Stimulated activated CD4-positive, alpha-beta T cell treated with anti-CD3 and anti-CD28 coated beads, Interleukin-12 subunit alpha, Interleukin-12 subunit beta, amount 100 ng/mL, for 4 hours (primary cell): Measurements from ENCODE around the gene SP100.
"Not testable (repeated sequence)": the region's sequence is repeated elsewhere in the genome, so short reads cannot be mapped to it uniquely, and the experiment has no call there.

ENCODE experiments used
- DNase-seq: peaks from one replicate; pipeline ENCODE4 v3.0.0-alpha.2; 2020

SP100 gene

GRCh38 chr2:230471074-230471473, 55.1 kb downstream of the SP100 start:
- no peak for DNase-seq

GRCh38 chr2:230472621-230473018, 56.6 kb downstream of the SP100 start:
- no peak for DNase-seq

DNA sequence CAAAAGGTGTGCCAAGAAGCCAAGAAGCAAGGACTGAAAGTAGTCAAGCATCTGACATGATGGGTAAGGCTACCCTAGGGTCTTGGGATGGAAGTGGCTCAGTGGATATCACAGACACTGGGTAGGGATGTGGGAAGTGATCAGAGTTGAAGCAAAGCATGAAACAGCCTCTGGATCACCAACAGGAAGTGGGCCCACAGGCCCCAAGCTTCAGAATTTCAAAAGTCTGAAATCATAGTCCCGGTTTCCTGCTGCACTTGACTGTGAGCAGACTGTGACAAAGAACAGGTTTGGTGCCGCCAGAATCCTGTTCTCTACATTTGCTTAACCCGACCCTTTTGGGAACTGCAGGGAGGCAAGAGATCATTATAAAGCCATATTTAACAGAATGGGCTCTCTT, 57.4 kb downstream of the SP100 start:
- DNase-seq = no peak

GRCh38 chr2:230475143-230475542, 59.1 kb downstream of the SP100 start:
- DNase-seq = no peak

DNA sequence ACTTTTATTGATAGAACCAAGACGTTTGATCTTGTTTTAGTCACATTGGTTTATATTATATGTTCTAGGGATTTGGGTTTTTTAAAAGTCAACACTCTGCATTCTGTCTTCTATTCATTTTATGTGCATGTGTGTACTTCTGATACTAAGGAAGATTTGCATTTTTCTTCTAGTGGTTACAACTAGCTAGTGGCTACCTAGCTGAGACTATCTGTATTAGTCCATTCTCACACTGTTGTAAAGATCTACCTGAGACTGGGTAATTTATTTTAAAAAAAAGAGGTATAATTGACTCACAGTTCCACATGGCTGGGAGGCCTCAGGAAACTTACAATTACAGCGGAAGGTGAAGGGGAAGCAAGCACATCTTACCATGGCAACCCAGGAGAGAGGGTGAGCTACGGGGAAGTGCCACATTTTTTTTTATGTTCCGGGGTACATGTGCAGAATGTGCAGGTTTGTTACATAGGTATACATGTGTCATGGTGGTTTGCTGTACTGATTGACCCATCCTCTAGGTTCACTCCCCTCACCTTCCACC, 69.9 kb downstream of the SP100 start:
- no peak for DNase-seq

DNA sequence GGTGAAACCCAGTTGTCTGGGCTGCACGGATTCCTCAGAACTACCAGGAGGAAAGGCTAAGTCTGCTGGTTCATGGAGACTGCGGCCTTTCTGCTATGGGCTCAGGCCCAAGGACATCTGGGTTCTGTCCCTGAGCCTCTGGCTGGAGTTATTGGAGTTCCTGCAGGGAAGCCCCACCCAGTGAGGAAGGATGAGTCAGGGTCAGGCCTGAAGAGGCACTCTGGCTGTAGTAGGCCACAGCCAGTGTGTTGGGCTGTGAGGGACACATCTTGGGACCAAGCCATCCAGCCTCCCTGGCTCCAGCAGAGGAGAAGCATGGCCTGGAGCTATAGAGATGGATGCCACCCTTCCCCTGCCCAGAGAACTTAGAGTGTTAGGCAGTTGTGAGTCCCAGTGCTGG, 75.2 kb downstream of the SP100 start:
- not testable (repeated sequence) for DNase-seq

DNA sequence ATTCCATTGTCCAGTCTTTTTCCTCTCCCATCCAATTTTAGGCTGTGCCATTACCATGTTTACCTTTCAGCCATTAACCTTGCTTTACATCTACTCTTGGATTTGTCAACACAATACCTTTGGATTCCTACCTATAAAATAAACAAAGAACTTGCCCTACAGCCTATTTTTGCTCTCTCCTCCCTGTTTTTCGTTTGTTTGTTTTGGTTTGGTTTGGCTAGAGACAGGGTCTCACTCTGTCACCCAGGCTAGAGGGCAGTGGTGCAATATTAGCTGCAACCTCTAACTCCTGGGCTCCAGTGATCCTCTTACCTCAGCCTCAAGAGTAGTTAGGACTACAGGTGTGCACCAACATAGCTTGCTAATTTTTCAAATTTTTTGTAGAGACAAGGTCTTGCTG, 76.1 kb downstream of the SP100 start:
- DNase-seq = no peak

DNA sequence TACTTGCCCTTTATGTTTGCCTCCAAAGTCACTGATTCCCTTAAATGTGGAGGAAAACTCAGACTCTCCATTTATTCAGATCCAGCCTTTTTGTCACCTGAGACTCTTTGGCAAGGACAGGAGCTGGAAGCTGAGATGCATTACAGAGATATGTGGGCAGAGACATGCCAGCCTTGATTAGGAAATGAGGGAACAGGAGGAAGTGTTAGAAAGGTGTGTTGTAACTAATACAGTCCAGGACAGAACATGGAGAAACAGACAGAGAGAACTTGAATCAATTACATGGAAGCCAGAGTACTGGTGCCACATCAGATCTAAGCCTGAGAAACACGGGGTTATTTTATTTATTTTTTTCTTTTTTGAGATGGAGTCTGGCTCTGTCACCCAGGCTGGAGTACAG, 79.0 kb downstream of the SP100 start:
- no peak for DNase-seq

DNA sequence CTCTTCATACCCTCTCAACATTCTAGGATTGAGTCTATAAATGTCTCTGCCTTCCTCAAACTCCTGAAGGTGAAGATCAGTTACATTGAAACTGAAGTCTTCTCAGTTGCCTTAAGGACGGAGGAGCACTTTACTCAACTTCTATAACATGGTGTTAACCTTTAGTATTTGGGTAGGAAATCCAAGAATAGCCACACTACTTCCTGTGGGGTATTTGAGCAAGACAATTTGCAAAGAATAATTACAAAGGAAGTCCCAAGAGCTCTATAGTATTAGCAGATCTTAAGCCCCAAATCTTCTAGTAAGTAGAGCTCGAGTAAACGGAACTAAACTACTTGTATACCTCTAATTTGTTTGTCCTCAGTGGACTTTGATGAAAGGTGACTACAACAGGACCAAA, 80.9 kb downstream of the SP100 start:
- DNase-seq = no peak

DNA sequence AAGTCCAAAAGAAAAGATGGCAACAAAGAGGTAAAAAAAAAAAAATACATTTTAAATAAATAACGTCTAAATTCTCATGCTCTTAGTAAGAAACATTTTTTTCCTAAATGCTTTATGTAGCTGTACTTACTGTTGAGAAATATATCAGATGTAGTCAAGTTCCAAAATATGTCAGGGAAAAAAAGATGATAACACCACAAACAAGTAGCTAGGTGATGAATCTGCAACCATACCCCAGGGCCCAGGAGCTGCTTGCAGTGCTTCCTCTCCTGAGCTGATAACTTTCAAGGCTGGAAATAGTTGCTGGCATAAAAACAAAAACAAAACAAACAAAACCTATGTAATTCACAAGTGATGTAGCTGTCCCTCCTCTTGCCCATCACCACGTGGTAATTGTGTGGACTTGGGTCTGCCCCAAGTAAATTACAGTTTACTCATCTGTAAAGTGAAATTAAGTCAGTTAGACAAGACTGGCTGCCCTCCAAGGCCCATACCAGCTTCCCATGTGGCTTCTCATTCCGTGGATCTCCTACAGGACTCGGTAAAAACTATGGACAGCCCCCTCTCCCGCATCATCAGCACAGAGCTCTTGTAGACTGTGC, 82.6 kb downstream of the SP100 start:
- DNase-seq = no peak

DNA sequence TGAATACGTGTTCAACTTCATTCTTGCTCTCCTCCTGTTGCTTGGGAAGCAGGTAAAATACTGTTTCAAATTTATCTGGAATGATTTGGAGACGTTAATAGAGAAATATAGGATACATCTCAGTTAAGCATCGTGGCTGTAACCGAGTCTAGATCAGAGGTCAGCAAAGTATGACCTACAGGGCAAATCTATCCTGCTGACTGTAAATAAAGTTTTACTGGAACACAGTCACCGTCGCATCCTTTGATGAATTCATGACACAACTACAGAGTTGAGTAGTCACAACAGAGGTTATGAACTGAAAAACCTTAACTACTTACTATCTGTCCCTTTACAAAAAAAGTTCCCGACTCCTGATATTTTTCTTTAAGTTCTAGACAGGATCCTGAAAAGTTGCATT, 86.6 kb downstream of the SP100 start:
- no peak for DNase-seq

- no peak for DNase-seq
Observed at GRCh38 chr2:230503798-230504197, 87.8 kb downstream of the SP100 start.

DNA sequence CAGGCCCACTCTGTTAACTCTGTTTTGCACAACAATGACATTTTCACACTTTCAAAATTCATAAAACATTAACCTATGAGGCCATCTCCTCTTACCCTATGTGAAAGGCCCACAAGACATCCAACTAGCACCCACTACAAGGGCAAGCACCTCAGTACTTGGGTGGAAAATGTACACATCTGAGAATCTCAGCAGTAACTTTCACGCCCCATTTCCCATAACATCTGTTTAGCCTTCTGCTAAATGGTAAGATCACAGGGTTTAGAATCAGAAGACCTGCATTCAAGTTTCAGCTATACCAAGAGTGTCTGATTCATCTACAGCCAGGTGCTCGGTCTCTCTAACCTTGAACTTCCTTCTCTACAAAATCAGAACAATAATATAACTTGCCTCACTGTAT, 89.2 kb downstream of the SP100 start:
- DNase-seq = no peak

- no peak for DNase-seq
Observed at GRCh38 chr2:230512955-230513748, 97.2 kb downstream of the SP100 start.

- DNase-seq = no peak
Observed at GRCh38 chr2:230520061-230520874, 104.3 kb downstream of the SP100 start.

GRCh38 chr2:230520875-230521155, 104.8 kb downstream of the SP100 start:
- no peak for DNase-seq

- no peak for DNase-seq
Observed at GRCh38 chr2:230521386-230521785, 105.4 kb downstream of the SP100 start.

DNA sequence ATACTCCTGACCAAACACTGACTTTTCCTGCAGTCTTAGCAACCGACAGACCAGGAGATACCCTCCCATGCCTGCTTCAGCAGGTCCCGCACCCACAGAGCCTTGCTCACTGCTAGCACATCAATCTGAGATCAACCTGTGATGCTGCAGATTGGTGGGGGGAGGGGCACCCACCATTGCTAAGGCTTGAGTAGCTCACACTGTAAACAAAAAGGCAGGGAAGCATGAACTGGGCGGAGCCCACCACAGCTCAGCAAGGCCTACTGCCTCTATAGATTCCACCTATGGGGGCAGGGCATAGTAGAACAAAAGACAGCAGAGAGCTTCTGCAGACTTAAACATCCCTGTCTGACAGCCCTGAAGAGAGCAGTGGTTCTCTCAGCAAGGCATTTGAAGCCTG, 109.7 kb downstream of the SP100 start:
- DNase-seq = no peak

GRCh38 chr2:230537531-230537976, 121.6 kb downstream of the SP100 start:
- DNase-seq = no peak

GRCh38 chr2:230540332-230540731, 124.3 kb downstream of the SP100 start:
- no peak for DNase-seq

DNA sequence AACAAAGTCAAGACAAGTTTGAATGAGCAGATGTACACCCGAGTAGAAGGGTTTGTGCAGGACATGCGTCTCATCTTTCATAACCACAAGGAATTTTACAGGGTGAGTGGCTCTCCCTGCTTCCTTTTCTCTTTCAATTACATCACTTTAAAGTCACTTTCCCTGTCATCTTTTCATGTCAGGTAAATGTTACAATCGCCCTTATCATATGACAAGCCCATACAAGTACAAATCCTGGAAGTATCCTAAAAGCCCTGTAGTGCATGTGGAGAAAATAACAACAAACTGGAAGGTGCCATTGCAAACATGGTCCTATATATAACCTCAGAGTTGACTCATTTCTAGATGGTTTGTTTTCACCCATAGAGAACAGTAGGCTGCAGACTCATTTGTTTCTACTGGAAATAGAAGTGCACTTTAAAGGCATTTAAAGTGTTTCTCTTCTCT, 126.0 kb downstream of the SP100 start:
- no peak for DNase-seq

DNA sequence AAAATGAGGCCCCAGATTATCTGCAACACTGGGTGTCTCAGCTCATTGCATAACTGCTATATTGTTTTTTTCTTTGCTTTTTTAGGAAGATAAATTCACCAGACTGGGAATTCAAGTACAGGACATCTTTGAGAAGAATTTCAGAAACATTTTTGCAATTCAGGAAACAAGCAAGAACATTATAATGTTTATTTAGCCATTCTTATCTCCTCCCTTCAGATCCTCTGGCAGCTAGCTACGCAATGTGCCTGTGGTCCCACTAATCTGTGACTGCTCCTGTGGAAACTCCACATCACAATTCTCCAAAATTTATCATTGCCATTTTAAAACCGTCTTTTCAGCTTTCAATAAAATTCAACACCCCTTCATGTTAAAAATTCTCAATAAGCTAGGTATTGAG, 126.8 kb downstream of the SP100 start:
- no peak for DNase-seq

GRCh38 chr2:230552181-230552580, 136.2 kb downstream of the SP100 start:
- DNase-seq = no peak

- DNase-seq = no peak
Observed at GRCh38 chr2:230557065-230557464, 141.1 kb downstream of the SP100 start.
